ENCODE data around the gene GKAP1. TPM values are rescaled to one million over a fixed set of nuclear protein-coding genes. Genes with fewer than 3 reads are reported as not detected.
"Not testable (repeated sequence)": the region's sequence is repeated elsewhere in the genome, so short reads cannot be mapped to it uniquely, and the experiment has no call there.

Gene GKAP1
- total RNA-seq, 2 experiments from 2014 or later: 5.9 to 6.9 TPM

- Mint-ChIP-seq H3K4me3 (no peak overlapping the region), H3K27me3 (no peaks in the 10 kb centered on the region), H3K9me3 (no peaks in the 10 kb centered on the region), H3K36me3 (no peaks in the 10 kb centered on the region), H3K27ac (no peak overlapping the region), H3K4me1 (no peaks in the 10 kb centered on the region)
- ATAC-seq (ENCODE audit: low read depth) (no peak), DNase-seq (no peak)
- POLR2A ChIA-PET: no interaction called here
Measured at GRCh38 chr9:83778164-83778563, 39.4 kb downstream of the GKAP1 start.

- POLR2A ChIA-PET: no interaction called here
- H3K4me3 Mint-ChIP-seq: no peak overlapping the region
- ATAC-seq (ENCODE audit: low read depth): no peak
- H3K27ac Mint-ChIP-seq: no peak overlapping the region
- no peaks in the 10 kb centered on the region for H3K9me3 Mint-ChIP-seq
- no peaks in the 10 kb centered on the region for H3K27me3 Mint-ChIP-seq
- no peak for DNase-seq
- H3K4me1 Mint-ChIP-seq: no peaks in the 10 kb centered on the region
- H3K36me3 Mint-ChIP-seq: no peaks in the 10 kb centered on the region
Measured at GRCh38 chr9:83775932-83776331, 41.6 kb downstream of the GKAP1 start.

- POLR2A ChIA-PET: no interaction called here
- H3K36me3 Mint-ChIP-seq: no peaks in the 10 kb centered on the region
- H3K4me1 Mint-ChIP-seq: no peaks in the 10 kb centered on the region
Measured at GRCh38 chr9:83772860-83773259, 44.7 kb downstream of the GKAP1 start.

DNA sequence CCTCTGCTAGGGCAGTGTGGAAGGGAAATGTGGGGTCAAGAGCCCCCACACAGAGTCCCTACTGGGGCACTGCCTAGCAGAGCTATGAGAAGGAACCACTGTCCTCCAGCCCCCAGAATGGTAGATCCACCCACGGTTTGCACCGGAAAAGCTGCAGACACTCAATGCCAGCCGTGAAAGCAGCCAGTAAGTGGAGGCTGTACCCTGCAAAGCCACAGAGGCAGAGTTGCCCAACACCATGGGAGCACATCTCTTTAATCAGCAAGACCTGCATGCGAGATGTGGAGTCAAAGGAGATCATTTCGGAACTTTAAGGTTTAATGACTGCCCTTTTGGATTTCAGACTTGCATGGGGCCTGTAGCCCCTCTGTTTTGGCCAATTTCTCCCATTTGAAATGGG is 52.2 kb downstream of the GKAP1 start:
- DNase-seq (no peak), ATAC-seq (ENCODE audit: low read depth) (no peak)
- POLR2A ChIA-PET: no interaction called here
- no peak overlapping the region for H3K4me3 Mint-ChIP-seq
- peaks cover 4% of the 10 kb centered on the region for H3K36me3 Mint-ChIP-seq
- H3K27ac Mint-ChIP-seq: no peak overlapping the region
- H3K27me3 Mint-ChIP-seq: no peaks in the 10 kb centered on the region
- H3K9me3 Mint-ChIP-seq: peaks cover 9% of the 10 kb centered on the region
- no peaks in the 10 kb centered on the region for H3K4me1 Mint-ChIP-seq

More at GRCh38 chr9:83772860-83773259, 44.7 kb downstream of the GKAP1 start:
- no peak overlapping the region for H3K27ac Mint-ChIP-seq
- H3K4me3 Mint-ChIP-seq: no peak overlapping the region
- no peaks in the 10 kb centered on the region for H3K9me3 Mint-ChIP-seq
- ATAC-seq (ENCODE audit: low read depth): no peak
- H3K27me3 Mint-ChIP-seq: no peaks in the 10 kb centered on the region
- no peak for DNase-seq

DNA sequence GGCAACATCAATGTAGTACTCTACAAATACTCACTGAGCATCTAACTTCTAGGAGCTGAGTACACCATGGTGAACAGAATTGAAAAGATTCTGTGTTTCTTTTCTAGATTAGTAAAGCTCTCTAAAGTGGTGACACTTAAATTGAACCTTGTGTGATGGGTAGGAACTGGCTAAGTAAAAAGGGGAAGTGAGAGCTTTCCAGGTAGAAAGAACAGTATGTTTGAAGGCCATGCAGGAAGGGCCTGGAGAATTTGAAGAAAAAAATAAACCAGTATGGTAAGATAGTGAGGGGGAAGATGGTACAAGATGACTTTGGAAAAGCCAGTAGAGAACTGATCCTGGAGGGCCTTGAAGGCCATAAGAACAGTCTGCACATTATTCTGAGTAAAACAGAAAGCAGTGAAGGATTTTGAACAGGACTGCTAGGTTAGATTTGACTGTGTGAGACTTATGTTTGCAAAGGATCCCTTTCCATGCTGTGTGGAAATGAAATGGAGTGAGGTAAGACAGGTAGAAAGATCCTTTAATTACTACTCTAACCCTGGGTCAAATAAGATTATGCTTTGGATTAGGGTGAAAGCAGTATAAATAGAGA is 63.1 kb downstream of the GKAP1 start:
- H3K36me3 Mint-ChIP-seq: no peaks in the 10 kb centered on the region
- POLR2A ChIA-PET: no interaction called here
- H3K4me3 Mint-ChIP-seq: no peak overlapping the region
- H3K9me3 Mint-ChIP-seq: no peaks in the 10 kb centered on the region
- H3K27me3 Mint-ChIP-seq: no peaks in the 10 kb centered on the region
- H3K27ac Mint-ChIP-seq: no peak overlapping the region
- no peak for DNase-seq
- ATAC-seq (ENCODE audit: low read depth): no peak
- peaks cover 2% of the 10 kb centered on the region for H3K4me1 Mint-ChIP-seq

GRCh38 chr9:83749706-83750105 is 67.9 kb downstream of the GKAP1 start:
- ATAC-seq (ENCODE audit: low read depth): no peak
- H3K36me3 Mint-ChIP-seq: no peaks in the 10 kb centered on the region
- DNase-seq: no peak
- no peak overlapping the region for H3K4me3 Mint-ChIP-seq
- no peaks in the 10 kb centered on the region for H3K9me3 Mint-ChIP-seq
- POLR2A ChIA-PET: no interaction called here
- H3K27me3 Mint-ChIP-seq: no peaks in the 10 kb centered on the region
- peaks cover 2% of the 10 kb centered on the region for H3K4me1 Mint-ChIP-seq
- H3K27ac Mint-ChIP-seq: no peak overlapping the region

DNA sequence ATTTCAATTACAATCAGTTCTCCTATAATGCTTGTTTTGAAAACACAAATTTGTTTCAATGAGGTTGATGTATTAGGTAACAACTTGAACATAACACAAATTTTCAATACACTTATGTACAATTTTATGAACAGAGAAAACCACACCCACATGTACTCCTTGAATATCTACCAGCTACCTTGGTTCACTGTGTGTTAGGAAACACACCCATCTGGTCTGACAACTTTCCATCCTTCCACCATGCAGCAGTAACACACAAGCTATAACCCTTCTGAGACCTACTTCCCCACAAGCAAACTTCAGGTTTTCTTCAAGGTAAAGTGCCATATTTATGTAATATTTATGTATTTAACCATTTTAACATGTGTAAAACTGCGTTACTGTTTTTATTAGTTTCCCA is 73.4 kb downstream of the GKAP1 start:
- Mint-ChIP-seq H3K27ac (no peak overlapping the region), H3K9me3 (no peaks in the 10 kb centered on the region), H3K4me3 (no peak overlapping the region), H3K4me1 (no peaks in the 10 kb centered on the region), H3K27me3 (no peaks in the 10 kb centered on the region), H3K36me3 (no peaks in the 10 kb centered on the region)
- POLR2A ChIA-PET: no interaction called here
- DNase-seq (no peak), ATAC-seq (ENCODE audit: low read depth) (no peak)

- DNase-seq (no peak), ATAC-seq (ENCODE audit: low read depth) (no peak)
- no peak overlapping the region for H3K4me3 Mint-ChIP-seq
- H3K27ac Mint-ChIP-seq: no peak overlapping the region
- no peaks in the 10 kb centered on the region for H3K27me3 Mint-ChIP-seq
- H3K9me3 Mint-ChIP-seq: no peaks in the 10 kb centered on the region
- H3K4me1 Mint-ChIP-seq: peaks cover 3% of the 10 kb centered on the region
- no peaks in the 10 kb centered on the region for H3K36me3 Mint-ChIP-seq
- POLR2A ChIA-PET: no interaction called here
Measured at GRCh38 chr9:83733739-83734138, 83.8 kb downstream of the GKAP1 start.

GRCh38 chr9:83728591-83729368 is 88.8 kb downstream of the GKAP1 start:
- POLR2A ChIA-PET; H3K36me3 Mint-ChIP-seq; H3K27me3 Mint-ChIP-seq; H3K4me3 Mint-ChIP-seq; H3K4me1 Mint-ChIP-seq; ATAC-seq (ENCODE audit: low read depth); H3K27ac Mint-ChIP-seq; DNase-seq; H3K9me3 Mint-ChIP-seq: not testable (repeated sequence)

DNA sequence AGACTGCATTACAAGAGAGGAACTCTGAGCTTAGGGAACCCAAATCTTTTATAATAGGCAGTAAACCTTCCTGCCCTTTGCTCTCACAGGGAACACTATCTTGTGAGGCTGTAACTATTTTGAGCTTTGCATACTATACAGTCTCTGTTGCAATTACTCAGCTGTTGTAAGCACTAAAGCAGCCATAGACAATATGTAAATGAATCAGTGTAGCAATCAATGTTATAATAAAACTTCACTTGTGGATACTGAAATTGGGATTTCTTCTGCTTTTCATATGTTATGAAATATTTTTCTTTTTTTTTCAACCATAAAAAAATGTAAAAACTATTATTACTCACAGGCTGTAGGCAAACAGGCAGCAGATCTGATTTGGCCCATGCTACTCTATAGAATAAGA is 93.1 kb downstream of the GKAP1 start:
- Mint-ChIP-seq H3K27me3 (peaks cover 5% of the 10 kb centered on the region), H3K36me3 (no peaks in the 10 kb centered on the region), H3K4me1 (no peaks in the 10 kb centered on the region), H3K4me3 (no peak overlapping the region), H3K9me3 (no peaks in the 10 kb centered on the region), H3K27ac (no peak overlapping the region)
- POLR2A ChIA-PET: no interaction called here
- ATAC-seq (ENCODE audit: low read depth): no peak
- no peak for DNase-seq

GRCh38 chr9:83722726-83723495 is 94.7 kb downstream of the GKAP1 start:
- H3K27me3 Mint-ChIP-seq: peaks cover 5% of the 10 kb centered on the region
- DNase-seq (no peak), ATAC-seq (ENCODE audit: low read depth) (no peak)
- no peaks in the 10 kb centered on the region for H3K9me3 Mint-ChIP-seq
- no peak overlapping the region for H3K4me3 Mint-ChIP-seq
- POLR2A ChIA-PET: no interaction called here
- no peak overlapping the region for H3K27ac Mint-ChIP-seq
- no peaks in the 10 kb centered on the region for H3K36me3 Mint-ChIP-seq
- H3K4me1 Mint-ChIP-seq: no peaks in the 10 kb centered on the region

DNA sequence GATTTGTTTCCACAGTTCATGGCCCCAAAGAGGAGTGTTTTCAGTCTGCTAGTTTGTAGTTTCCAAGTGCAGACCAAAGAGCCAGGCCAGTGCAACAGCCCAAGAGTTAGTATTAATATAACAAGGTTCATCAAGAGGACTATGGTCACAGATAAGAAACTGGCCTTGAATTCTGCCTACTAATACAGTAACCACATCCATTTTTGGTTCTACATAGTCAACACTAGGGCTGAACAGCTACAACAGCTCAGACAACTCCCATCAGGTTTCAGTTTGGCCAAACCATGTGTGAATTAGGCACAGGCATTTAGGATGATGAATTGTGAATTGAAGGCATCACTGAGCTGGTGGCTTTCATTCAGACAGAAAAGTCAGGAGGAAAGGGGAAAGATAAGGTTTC is 96.1 kb downstream of the GKAP1 start:
- no peak overlapping the region for H3K27ac Mint-ChIP-seq
- H3K4me1 Mint-ChIP-seq: no peaks in the 10 kb centered on the region
- H3K4me3 Mint-ChIP-seq: no peak overlapping the region
- no peaks in the 10 kb centered on the region for H3K36me3 Mint-ChIP-seq
- no peaks in the 10 kb centered on the region for H3K9me3 Mint-ChIP-seq
- peaks cover 5% of the 10 kb centered on the region for H3K27me3 Mint-ChIP-seq
- POLR2A ChIA-PET: no interaction called here
- ATAC-seq (ENCODE audit: low read depth): no peak
- DNase-seq: no peak

DNA sequence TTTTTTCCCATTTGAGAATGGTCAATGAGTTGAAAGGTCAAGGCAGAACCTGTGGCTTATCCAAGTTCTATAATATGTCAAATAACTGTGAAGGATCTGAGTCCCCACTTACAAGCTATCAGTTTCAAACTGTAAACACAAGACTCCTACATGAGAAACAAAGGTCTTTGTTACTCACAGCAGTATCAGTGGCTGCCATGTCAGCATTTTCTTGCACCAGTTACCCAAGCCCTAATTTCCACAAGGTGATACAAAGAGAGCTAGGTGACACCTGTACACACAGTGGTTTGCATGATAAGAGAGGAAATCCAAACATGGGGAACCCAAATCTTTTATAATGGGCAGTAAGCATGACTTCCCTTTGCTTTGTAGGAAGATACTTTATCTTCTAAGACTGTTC is 101.8 kb downstream of the GKAP1 start:
- POLR2A ChIA-PET: no interaction called here
- Mint-ChIP-seq H3K9me3 (no peaks in the 10 kb centered on the region), H3K27me3 (no peaks in the 10 kb centered on the region), H3K4me1 (no peaks in the 10 kb centered on the region), H3K27ac (no peak overlapping the region), H3K36me3 (no peaks in the 10 kb centered on the region), H3K4me3 (no peak overlapping the region)
- ATAC-seq (ENCODE audit: low read depth) (no peak), DNase-seq (no peak)

DNA sequence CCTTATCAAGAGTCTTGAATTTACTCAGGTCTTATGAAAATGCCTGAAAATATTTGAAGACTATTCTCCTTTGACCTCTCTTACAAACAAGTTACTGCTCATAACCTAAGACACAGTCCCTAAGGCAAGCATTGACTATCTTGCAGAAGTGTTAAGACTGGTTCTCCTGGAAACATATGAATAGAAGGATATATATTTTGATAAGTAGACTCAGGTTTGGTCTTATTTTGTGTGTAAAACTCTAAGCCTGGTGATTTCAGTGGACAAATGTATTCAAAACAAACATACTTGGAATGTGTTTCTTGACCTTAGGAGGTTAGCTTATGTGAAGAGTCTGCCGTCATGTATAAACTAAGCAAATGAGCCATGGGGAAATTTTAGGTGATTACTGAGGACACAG is 102.3 kb downstream of the GKAP1 start:
- no peaks in the 10 kb centered on the region for H3K4me1 Mint-ChIP-seq
- no peak overlapping the region for H3K27ac Mint-ChIP-seq
- DNase-seq: no peak
- POLR2A ChIA-PET: no interaction called here
- H3K4me3 Mint-ChIP-seq: no peak overlapping the region
- no peaks in the 10 kb centered on the region for H3K9me3 Mint-ChIP-seq
- H3K27me3 Mint-ChIP-seq: no peaks in the 10 kb centered on the region
- H3K36me3 Mint-ChIP-seq: no peaks in the 10 kb centered on the region
- ATAC-seq (ENCODE audit: low read depth): no peak

All from activated naive CD8-positive, alpha-beta T cell treated with anti-CD3 and anti-CD28 coated beads, Interleukin-2, amount 10 ng/mL, durations not matched to agents 7 days and 5 days (primary cell).